Panc1 (cell line): ENCODE data around the gene KAT6B. TPM values are rescaled to one million over a fixed set of nuclear protein-coding genes. Genes with fewer than 3 reads are reported as not detected.

ENCODE experiments used
- ATAC-seq: fragments of 200-7000 bp; cut with Tn5 transposase; 2 replicates; pipeline ENCODE4 v1.9.1; 2020; ENCODE audit warnings: mild to moderate bottlenecking, moderate library complexity
- BruUV-seq: library from RNA; stranded (reverse); fragments of 400-500 nt; replicated peaks from 2 replicates; lab custom pipeline; 2021; lab: Mats Ljungman, UMichigan
- CTCF ChIA-PET: fragments of 300-600 bp; sonication (Branson Sonifier 250); formaldehyde crosslinking; loops from one replicate; lab custom pipeline; 2022; ENCODE audit warnings: antibody characterized with exemption; lab: Charles Lee
- POLR2A ChIA-PET: fragments of 300-600 bp; sonication (Branson Sonifier 250); formaldehyde crosslinking; loops from one replicate; lab custom pipeline; 2022; ENCODE audit warnings: antibody characterized with exemption; lab: Charles Lee
- DNase-seq: peaks from one replicate; pipeline ENCODE4 v3.0.0-alpha.2; 2010; ENCODE audit warnings: low read depth, low spot score
- H3K27ac ChIP-seq: 2 replicates; pipeline ENCODE4 v1.5.1; 2011; ENCODE audit warnings: mild to moderate bottlenecking, low read length, inconsistent platforms
- H3K27me3 ChIP-seq: fragments of 200-500 bp; sonication (Bioruptor generic); 2 replicates; pipeline ENCODE4 v1.6.0; 2014; ENCODE audit warnings: low read length, inconsistent platforms; ENCODE audit not compliant: control insufficient read depth, insufficient read depth
- H3K36me3 ChIP-seq: fragments of 200-500 bp; sonication (Bioruptor generic); 2 replicates; pipeline ENCODE4 v1.5.1; 2014; ENCODE audit warnings: inconsistent platforms, mild to moderate bottlenecking, low read length, moderate library complexity; ENCODE audit not compliant: control insufficient read depth, insufficient read depth
- H3K4me1 ChIP-seq: 2 replicates; pipeline ENCODE4 v1.5.1; 2011; ENCODE audit warnings: inconsistent platforms, mild to moderate bottlenecking, low read length, moderate library complexity; ENCODE audit not compliant: control insufficient read depth, insufficient read depth
- H3K4me3 ChIP-seq, 2 experiments: 2 replicates each; pipeline ENCODE4 v1.5.1; 2011 to 2012; ENCODE audit warnings: low read depth in 2 of 2, low read length in 2 of 2, mild to moderate bottlenecking in 2 of 2, inconsistent platforms in 1 of 2, moderate library complexity in 1 of 2
- H3K9me3 ChIP-seq: fragments of 200-500 bp; sonication (Bioruptor generic); 2 replicates; pipeline ENCODE4 v1.5.1; 2014; ENCODE audit warnings: low read depth, mild to moderate bottlenecking, inconsistent platforms, low read length, moderate library complexity; ENCODE audit not compliant: control insufficient read depth, insufficient read depth
- CTCF ChIP-seq: fragments of 450-650 bp; IDR thresholded peaks from 2 replicates; pipeline ENCODE4 v1.5.1; 2017; ENCODE audit warnings: mild to moderate bottlenecking
- POLR2AphosphoS5 ChIP-seq: IDR thresholded peaks from 2 replicates; pipeline ENCODE4 v1.6.1; 2012; ENCODE audit warnings: mild to moderate bottlenecking, low read depth, low read length, moderate library complexity
- REST ChIP-seq, 2 experiments: IDR thresholded peaks; 2 replicates each; pipeline ENCODE4 v1.6.1; 2011 to 2012; ENCODE audit warnings: low read depth in 2 of 2, control low read depth in 1 of 2, low read length in 1 of 2, mild to moderate bottlenecking in 1 of 2, moderate library complexity in 1 of 2; ENCODE audit not compliant: insufficient read depth in 1 of 2
- SIN3A ChIP-seq: IDR thresholded peaks from 2 replicates; pipeline ENCODE4 v1.6.1; 2012; ENCODE audit warnings: low read depth, mild to moderate bottlenecking, low read length, moderate library complexity, borderline replicate concordance; ENCODE audit not compliant: insufficient read depth
- TCF7L2 ChIP-seq: IDR thresholded peaks from 2 replicates; pipeline ENCODE4 v1.6.1; 2011; ENCODE audit warnings: mild to moderate bottlenecking, low read depth, low read length, inconsistent platforms
- in situ Hi-C: cut with HindIII; loops from 2 replicates; pipeline ENCODE4 v1.10.0; 2016; ENCODE audit warnings: low sequenced_read_pairs, low pct_unique_long_range_greater_than_20kb
- intact Hi-C: fragments of 100-400 bp; cut with micrococcal nuclease; formaldehyde crosslinking; loops from one replicate; pipeline ENCODE4 v1.10.0; 2022; ENCODE audit not compliant: unreplicated experiment
- total RNA-seq: library from RNA; stranded (reverse); gene quantifications from one replicate; pipeline ENCODE4 v1.2.1, GENCODE V29; 2021; ENCODE audit not compliant: unreplicated experiment

The KAT6B gene
- total RNA-seq, 1 experiment from 2014 or later: 31.1 TPM

- CTCF ChIA-PET: no interaction called here
- TF ChIP-seq POLR2AphosphoS5 (no peak), SIN3A (no peak), TCF7L2 (no peak), REST (IDR thresholded peaks at IDR 0.05; ENCODE audit: insufficient read depth in 1 of 2, low read depth in 2 of 2, low read length in 1 of 2) (no peak), CTCF (no peak)
- no peak overlapping the region for H3K27ac ChIP-seq
- no peaks in the 10 kb centered on the region for H3K4me1 ChIP-seq
- no peak for ATAC-seq
- no peaks in the 10 kb centered on the region for H3K9me3 ChIP-seq
- H3K4me3 ChIP-seq: no peak overlapping the region
- no peak for DNase-seq
- H3K27me3 ChIP-seq: no peaks in the 10 kb centered on the region
- no TSS peak for BruUV-seq
- in situ Hi-C loops: no loop called here
- POLR2A ChIA-PET: no interaction called here
- H3K36me3 ChIP-seq: no peaks in the 10 kb centered on the region
- intact Hi-C loops: no loop called here
Measured at GRCh38 chr10:75061709-75062505, 235.5 kb downstream of the KAT6B start.

- Histone ChIP-seq H3K27ac (no peak overlapping the region), H3K9me3 (no peaks in the 10 kb centered on the region), H3K4me3 (no peak overlapping the region), H3K36me3 (no peaks in the 10 kb centered on the region), H3K4me1 (no peaks in the 10 kb centered on the region), H3K27me3 (no peaks in the 10 kb centered on the region)
- no peak for DNase-seq
- in situ Hi-C loops (no loop called here), intact Hi-C loops (no loop called here)
- ChIA-PET CTCF (no interaction called here), POLR2A (interaction anchor here (0.5 to 0.6 kb wide), 2 partner anchors 193 to 600 kb away, joined by 3 read pairs; no protein-coding TSS in a partner anchor)
- BruUV-seq: no TSS peak
- ATAC-seq: no peak
- TF ChIP-seq SIN3A (no peak), REST (IDR thresholded peaks at IDR 0.05; ENCODE audit: insufficient read depth in 1 of 2, low read depth in 2 of 2, low read length in 1 of 2) (no peak), TCF7L2 (no peak), POLR2AphosphoS5 (no peak), CTCF (no peak)
Measured at GRCh38 chr10:75062506-75063299, 236.3 kb downstream of the KAT6B start.
